Measurements from ENCODE around the gene FAM193B.
"Not testable (repeated sequence)": the region's sequence is repeated elsewhere in the genome, so short reads cannot be mapped to it uniquely, and the experiment has no call there.

FAM193B gene

GRCh38 chr5:177487975-177488374, 66.4 kb downstream of the FAM193B start:
- FAIRE-seq (no peak), DNase-seq (ENCODE audit: low spot score) (no peak)

- DNase-seq (ENCODE audit: low spot score) (no peak), FAIRE-seq (no peak)
Measured at GRCh38 chr5:177487144-177487543, 67.2 kb downstream of the FAM193B start.

- DNase-seq (ENCODE audit: low spot score), result no peak
Measured at GRCh38 chr5:177486256-177486655, 68.1 kb downstream of the FAM193B start.

GRCh38 chr5:177485753-177486152, 68.6 kb downstream of the FAM193B start:
- not testable (repeated sequence) for FAIRE-seq; DNase-seq (ENCODE audit: low spot score)

More at GRCh38 chr5:177486256-177486655, 68.1 kb downstream of the FAM193B start:
- no peak for FAIRE-seq

- DNase-seq (ENCODE audit: low spot score) (no peak), FAIRE-seq (no peak)
Measured at GRCh38 chr5:177484902-177485549, 69.3 kb downstream of the FAM193B start.

- DNase-seq (ENCODE audit: low spot score), result no peak
- no peak for FAIRE-seq
Measured at GRCh38 chr5:177483994-177484901, 70.1 kb downstream of the FAM193B start.

GRCh38 chr5:177483042-177483441, 71.3 kb downstream of the FAM193B start:
- DNase-seq (ENCODE audit: low spot score) (no peak), FAIRE-seq (no peak)

GRCh38 chr5:177482359-177482795, 72.0 kb downstream of the FAM193B start:
- FAIRE-seq (no peak), DNase-seq (ENCODE audit: low spot score) (no peak)

- DNase-seq (ENCODE audit: low spot score), result no peak
- no peak for FAIRE-seq
Measured at GRCh38 chr5:177479774-177480173, 74.6 kb downstream of the FAM193B start.

- DNase-seq (ENCODE audit: low spot score) (no peak), FAIRE-seq (no peak)
Measured at GRCh38 chr5:177478711-177479646, 75.4 kb downstream of the FAM193B start.

GRCh38 chr5:177477701-177478477, 76.5 kb downstream of the FAM193B start:
- DNase-seq (ENCODE audit: low spot score), result no peak

GRCh38 chr5:177476531-177477233, 77.7 kb downstream of the FAM193B start:
- no peak for DNase-seq (ENCODE audit: low spot score)
- FAIRE-seq, result no peak

More at GRCh38 chr5:177477701-177478477, 76.5 kb downstream of the FAM193B start:
- FAIRE-seq, result no peak

GRCh38 chr5:177475563-177476427, 78.6 kb downstream of the FAM193B start:
- no peak for DNase-seq (ENCODE audit: low spot score)
- no peak for FAIRE-seq

GRCh38 chr5:177474846-177475562, 79.4 kb downstream of the FAM193B start:
- no peak for FAIRE-seq
- DNase-seq (ENCODE audit: low spot score), result no peak

GRCh38 chr5:177474002-177474476, 80.3 kb downstream of the FAM193B start:
- FAIRE-seq (no peak), DNase-seq (ENCODE audit: low spot score) (no peak)

GRCh38 chr5:177473443-177474001, 80.8 kb downstream of the FAM193B start, which contains the start of gene DBN1:
TSS of gene DBN1 (minus strand) at chr5:177473634. CDS start at chr5:177473521, 113 bp downstream.
- peak; percentile 35 for FAIRE-seq
- peak; percentile 91 for DNase-seq (ENCODE audit: low spot score)

Data from urothelium cell line (cell line).